ENCODE measurements around the gene CD83.
A peak's percentile ranks its signal among the peaks of the same experiment; 100 is the strongest.
"Not testable (repeated sequence)": the region's sequence is repeated elsewhere in the genome, so short reads cannot be mapped to it uniquely, and the experiment has no call there.

The CD83 gene

GRCh38 chr6:14117158-14118090, at the start of gene CD83:
Gene CD83, plus strand, starts transcription at chr6:14117772. Its CDS starts 40 bp downstream, at chr6:14117812.
- no peak for DNase-seq

GRCh38 chr6:14068133-14068532, 49.4 kb upstream of the CD83 start:
- no peak for DNase-seq

GRCh38 chr6:14068623-14069022, 48.9 kb upstream of the CD83 start:
- no peak for DNase-seq

GRCh38 chr6:14070457-14070856, 47.1 kb upstream of the CD83 start:
- no peak for DNase-seq

DNA sequence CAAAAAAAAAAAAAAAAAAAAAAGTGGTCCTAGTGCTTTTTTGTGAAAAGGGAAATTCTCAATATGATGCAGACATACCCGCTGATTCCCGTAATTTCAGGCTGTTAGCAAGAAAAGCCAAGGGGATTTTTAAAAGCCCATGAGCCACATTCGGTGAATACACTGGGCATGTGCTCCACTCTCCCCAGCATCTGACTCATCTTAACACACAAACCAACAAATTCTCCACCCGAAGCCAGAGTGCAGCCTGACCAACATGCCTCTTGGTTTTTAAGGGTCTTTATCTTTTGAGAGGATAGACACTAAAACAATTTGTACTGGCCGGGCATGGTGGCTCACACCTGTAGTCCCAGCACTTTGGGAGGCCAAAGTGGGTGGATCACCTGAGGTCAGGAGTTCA, 45.5 kb upstream of the CD83 start:
- DNase-seq = no peak

GRCh38 chr6:14073561-14074354, 43.8 kb upstream of the CD83 start:
- DNase-seq = not testable (repeated sequence)

GRCh38 chr6:14074476-14075094, 43.0 kb upstream of the CD83 start:
- no peak for DNase-seq

GRCh38 chr6:14075095-14075503, 42.5 kb upstream of the CD83 start:
- peak; percentile 64 for DNase-seq

DNA sequence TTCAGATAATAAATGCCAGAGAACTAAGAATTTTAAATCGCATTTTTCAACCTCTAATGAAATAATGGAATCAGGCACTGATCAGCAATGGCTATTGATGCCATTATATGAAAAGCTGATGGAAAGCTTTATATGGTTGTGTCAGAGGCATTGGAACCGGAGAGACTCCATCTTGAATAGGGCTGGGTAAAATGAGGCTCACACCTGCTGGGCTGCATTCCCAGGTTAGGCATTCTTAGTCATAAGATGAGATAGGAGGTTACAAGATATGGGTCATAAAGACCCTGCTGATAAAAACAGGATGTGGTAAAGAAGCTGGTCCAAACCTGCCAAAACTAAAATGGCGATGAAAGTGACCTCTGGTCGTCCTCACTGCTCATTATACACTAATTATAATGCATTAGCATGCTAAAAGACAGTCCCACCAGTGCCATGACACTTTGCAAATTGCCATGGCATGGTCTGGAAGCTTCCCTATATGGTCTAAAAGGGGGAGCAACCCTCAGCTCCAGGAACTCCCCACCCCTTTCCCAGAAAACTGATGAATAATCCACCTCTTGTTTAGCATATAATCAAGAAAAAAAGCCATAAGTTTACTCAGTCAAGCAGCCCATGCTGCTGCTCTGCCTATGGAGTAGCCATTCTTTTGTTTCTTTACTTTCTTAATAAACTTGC, 40.2 kb upstream of the CD83 start:
- no peak for DNase-seq

- DNase-seq = no peak
These were observed 38.1 kb upstream of the CD83 start for GRCh38 chr6:14079433-14079832.

DNA sequence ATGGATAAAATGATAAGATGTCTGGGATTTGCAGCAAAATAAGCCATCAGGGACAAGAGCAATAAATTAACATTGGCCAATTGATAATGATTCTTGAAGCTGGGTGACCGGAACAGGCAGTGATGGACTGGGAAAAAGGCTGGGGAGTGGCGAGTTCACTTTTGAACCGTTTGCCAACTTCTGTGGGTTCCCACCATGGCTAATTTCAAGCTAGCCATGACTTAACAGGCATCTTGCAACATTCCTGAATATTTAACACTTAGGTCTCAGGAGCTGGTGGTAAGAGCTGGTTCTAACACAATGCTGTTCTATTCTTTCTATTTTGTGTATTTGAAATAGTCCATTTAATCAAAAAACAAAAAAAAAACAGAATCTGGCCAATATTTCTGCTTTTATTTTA, 37.6 kb upstream of the CD83 start:
- DNase-seq = no peak

GRCh38 chr6:14081126-14081525, 36.4 kb upstream of the CD83 start:
- no peak for DNase-seq

DNA sequence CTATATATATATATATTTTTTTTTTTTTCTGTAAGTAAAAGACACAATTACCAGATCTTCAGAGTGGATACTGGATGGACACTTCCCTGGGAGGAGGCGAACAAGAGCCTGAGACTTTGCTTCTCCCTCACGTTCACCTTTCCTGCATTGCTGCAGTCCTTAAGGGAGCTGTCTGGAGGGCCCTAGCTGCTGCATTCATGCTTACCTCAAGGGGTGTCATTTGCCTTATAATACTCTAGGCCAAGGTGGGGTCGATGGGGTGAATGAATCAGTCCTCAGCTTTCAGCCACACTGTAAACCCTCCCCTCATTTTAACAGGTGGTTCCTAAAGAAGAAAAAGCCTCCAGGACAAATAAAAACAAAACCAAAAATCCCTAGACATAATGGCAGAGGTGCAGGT, 34.8 kb upstream of the CD83 start:
- no peak for DNase-seq

GRCh38 chr6:14083262-14083661, 34.3 kb upstream of the CD83 start:
- DNase-seq = no peak

DNA sequence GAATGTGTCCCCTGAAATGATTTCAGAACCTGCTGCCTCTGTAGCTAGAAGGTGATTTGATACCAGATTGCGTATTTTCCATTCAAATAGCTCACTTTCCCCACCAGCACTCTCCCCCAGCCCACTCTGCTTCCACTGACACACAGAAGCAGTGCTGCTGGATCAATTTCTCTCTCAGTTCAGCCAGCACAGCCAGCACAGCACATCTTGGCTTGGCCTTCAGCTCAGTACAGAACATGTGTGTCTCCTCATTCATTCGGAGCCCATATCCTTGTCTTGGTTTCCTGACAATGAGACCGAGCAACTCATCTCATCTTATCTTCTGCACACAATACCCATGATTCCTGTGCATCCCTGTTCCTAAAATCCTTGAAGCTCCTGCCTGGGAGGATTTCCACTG, 33.8 kb upstream of the CD83 start:
- no peak for DNase-seq

DNA sequence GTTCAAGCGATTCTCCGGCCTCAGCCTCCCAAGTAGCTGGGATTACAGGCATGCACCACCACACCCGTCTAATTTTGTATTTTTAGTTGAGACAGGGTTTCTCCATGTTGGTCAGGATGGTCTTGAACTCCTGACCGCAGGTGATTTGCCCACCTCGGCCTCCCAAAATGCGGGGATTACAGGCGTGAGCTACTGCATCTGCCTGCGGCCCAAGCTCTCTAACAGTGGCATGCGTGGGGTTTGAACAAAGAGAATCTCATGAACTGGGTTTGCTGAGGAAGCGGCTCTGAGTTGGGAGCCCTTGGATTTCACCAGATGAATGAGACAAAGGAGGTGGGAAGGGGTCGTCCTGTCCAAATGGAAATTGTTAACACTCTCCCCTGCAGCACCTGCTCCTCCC, 33.2 kb upstream of the CD83 start:
- no peak for DNase-seq

DNA sequence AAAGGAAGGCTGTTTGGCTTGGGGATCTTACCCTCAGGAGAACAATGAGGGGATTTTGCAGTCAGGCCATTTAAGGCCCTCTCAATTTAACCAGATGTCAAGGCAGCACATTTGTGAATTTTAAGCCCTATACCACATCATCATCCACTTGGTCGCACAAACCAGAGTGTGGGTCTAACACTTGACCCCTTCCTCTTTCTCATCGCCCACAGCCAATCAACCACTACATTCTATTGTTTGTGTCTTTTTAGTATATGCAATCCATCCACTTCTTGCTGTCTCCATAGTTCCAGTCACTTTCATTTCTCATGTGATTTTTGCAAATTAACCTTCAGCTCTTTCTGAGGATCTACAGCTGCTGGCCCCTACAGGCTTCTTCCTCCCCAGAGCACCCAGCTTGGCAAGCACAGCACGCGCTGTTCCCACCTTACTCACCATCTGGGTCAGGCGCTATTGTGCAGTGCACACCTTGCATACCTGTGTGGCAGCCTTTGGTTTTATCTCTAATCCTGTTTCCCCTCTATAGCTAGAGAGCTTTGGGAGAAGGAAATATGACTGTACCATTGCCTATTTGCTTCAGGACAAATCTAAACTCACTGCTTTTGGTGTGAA, 32.3 kb upstream of the CD83 start:
- DNase-seq = no peak

DNA sequence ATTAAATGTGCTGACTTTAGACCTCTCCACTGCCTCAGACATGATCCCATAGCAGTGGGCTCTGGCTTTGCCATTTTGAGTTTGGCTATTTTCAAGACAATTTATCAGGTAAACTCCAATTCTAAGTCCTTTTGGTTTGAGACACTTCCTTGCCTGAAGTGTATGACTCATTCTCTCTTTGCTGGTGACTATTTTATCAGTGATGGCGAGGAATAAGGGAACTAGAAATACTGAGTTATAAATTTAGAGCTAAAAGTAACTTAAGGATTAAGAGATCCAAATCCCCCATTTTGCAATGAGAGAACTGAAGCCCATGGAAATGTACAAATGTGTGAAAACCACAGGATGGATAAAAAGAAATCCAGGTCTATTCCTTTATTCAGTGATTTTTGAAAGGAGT, 30.9 kb upstream of the CD83 start:
- DNase-seq = no peak

- DNase-seq = no peak
These were observed 28.9 kb upstream of the CD83 start for GRCh38 chr6:14088600-14089192.

DNA sequence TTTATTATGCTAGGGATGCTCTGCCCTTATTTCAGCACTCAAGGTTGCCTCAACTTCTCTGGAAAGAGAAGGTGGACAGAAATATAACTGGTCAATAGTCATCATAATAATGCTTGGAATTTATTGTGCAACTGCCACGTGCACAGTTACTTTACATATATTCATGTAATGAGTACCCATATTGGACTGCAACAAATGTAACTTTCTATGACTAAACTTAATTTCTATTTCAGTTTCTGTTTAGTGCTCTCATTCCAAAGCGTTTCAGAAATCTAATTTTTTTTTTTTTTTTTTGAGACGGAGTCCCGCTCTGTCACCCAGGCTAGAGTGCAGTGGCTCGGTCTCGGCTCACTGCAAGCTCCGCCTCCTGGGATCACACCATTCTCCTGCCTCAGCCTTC, 28.3 kb upstream of the CD83 start:
- DNase-seq = no peak

GRCh38 chr6:14091339-14091978, 26.1 kb upstream of the CD83 start:
- no peak for DNase-seq

DNA sequence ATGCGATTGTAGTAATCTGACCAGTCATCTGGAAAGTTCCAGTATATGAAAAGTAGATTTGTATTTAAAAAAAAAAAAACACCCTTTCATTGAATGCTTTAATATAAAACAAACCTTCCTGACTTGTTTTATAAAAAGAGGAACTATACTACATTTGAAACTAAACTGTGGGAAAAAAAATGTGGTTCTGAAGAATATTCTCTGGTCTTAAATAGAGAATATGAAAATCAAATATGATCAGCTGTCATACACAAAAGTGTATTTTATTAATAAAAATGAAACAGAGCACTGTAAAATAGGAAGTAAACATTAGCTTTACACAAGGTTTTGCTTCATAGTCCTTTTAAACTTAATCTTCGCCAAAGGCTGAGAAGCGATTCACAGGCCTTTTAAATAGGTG, 25.3 kb upstream of the CD83 start:
- DNase-seq = no peak
